Sigmoid colon (tissue), 4 donors: ENCODE data around the gene INTS4.

Source experiments
- CTCF ChIP-seq, 4 experiments: fragments of 450-650 bp in 3 of 4; fragments of 200-600 bp in 1 of 4; IDR thresholded peaks; one replicate each; pipeline ENCODE4 v1.5.1; 2016 to 2019; ENCODE audit warnings: antibody characterized with exemption in 4 of 4, mild to moderate bottlenecking in 3 of 4, moderate library complexity in 2 of 4
- EP300 ChIP-seq, 4 donors: sonication (generic); formaldehyde crosslinking; IDR thresholded peaks; one replicate each; pipeline ENCODE4 v1.6.1; 2017; ENCODE audit warnings: antibody characterized with exemption in 4 of 4
- POLR2A ChIP-seq, 2 donors: fragments of 450-650 bp; IDR thresholded peaks; one replicate each; pipeline ENCODE4 v1.6.1; 2016; ENCODE audit warnings: antibody characterized with exemption in 2 of 2, mild to moderate bottlenecking in 2 of 2, moderate library complexity in 2 of 2
- POLR2AphosphoS5 ChIP-seq, 4 donors: sonication (generic); formaldehyde crosslinking; IDR thresholded peaks; one replicate each; pipeline ENCODE4 v1.6.1; 2017; ENCODE audit warnings: antibody characterized with exemption in 4 of 4

- TF ChIP-seq CTCF (IDR thresholded peaks at IDR 0.05) (no peak), POLR2AphosphoS5 (IDR thresholded peaks at IDR 0.05) (no peak), POLR2A (IDR thresholded peaks at IDR 0.05) (no peak), EP300 (IDR thresholded peaks at IDR 0.05) (no peak)
Measured at GRCh38 chr11:78009062-78009461, 14.6 kb upstream of the INTS4 start.
